ENCODE results near the gene PRKAR2B.
"Not testable (repeated sequence)": the region's sequence is repeated elsewhere in the genome, so short reads cannot be mapped to it uniquely, and the experiment has no call there.

Gene PRKAR2B

GRCh38 chr7:107150375-107151073 is 106.0 kb downstream of the PRKAR2B start:
- DNase-seq = peak; percentile 87
- Mint-ChIP-seq H3K4me1 (no peaks in the 10 kb centered on the region), H3K9me3 (no peaks in the 10 kb centered on the region), H3K4me3 (no peak overlapping the region), H3K36me3 (no peaks in the 10 kb centered on the region), H3K27ac (no peak overlapping the region), H3K27me3 (no peaks in the 10 kb centered on the region)
- CTCF ChIA-PET = interaction anchor here (0.7 to 6.5 kb wide), 9 partner anchors 16 to 414 kb away, joined by 3 to 67 read pairs (median 4); no protein-coding TSS in a partner anchor

GRCh38 chr7:107151538-107151937 is 107.0 kb downstream of the PRKAR2B start:
- H3K36me3 Mint-ChIP-seq = no peaks in the 10 kb centered on the region
- CTCF ChIA-PET = interaction anchor here (0.8 to 6.5 kb wide), 6 partner anchors 61 to 415 kb away, joined by 3 to 55 read pairs (median 4); no protein-coding TSS in a partner anchor
- no peak for DNase-seq
- no peak overlapping the region for H3K27ac Mint-ChIP-seq
- H3K27me3 Mint-ChIP-seq = peaks cover 2% of the 10 kb centered on the region
- no peaks in the 10 kb centered on the region for H3K9me3 Mint-ChIP-seq
- no peaks in the 10 kb centered on the region for H3K4me1 Mint-ChIP-seq
- no peak overlapping the region for H3K4me3 Mint-ChIP-seq

- H3K36me3 Mint-ChIP-seq = no peaks in the 10 kb centered on the region
- H3K27ac Mint-ChIP-seq = no peak overlapping the region
- no peak for DNase-seq
- CTCF ChIA-PET = interaction anchor here (0.8 to 6.5 kb wide), 6 partner anchors 12 to 415 kb away, joined by 3 to 55 read pairs (median 3); no protein-coding TSS in a partner anchor
- H3K9me3 Mint-ChIP-seq = no peaks in the 10 kb centered on the region
- H3K4me1 Mint-ChIP-seq = no peaks in the 10 kb centered on the region
- peaks cover 4% of the 10 kb centered on the region for H3K27me3 Mint-ChIP-seq
- H3K4me3 Mint-ChIP-seq = no peak overlapping the region
Measured at GRCh38 chr7:107152011-107152410, 107.5 kb downstream of the PRKAR2B start.

GRCh38 chr7:107154826-107155225 is 110.3 kb downstream of the PRKAR2B start:
- DNase-seq = no peak
- H3K4me3 Mint-ChIP-seq = no peak overlapping the region
- H3K9me3 Mint-ChIP-seq = no peaks in the 10 kb centered on the region
- no peaks in the 10 kb centered on the region for H3K36me3 Mint-ChIP-seq
- H3K4me1 Mint-ChIP-seq = no peaks in the 10 kb centered on the region
- CTCF ChIA-PET = no interaction called here
- peaks cover 4% of the 10 kb centered on the region for H3K27me3 Mint-ChIP-seq
- no peak overlapping the region for H3K27ac Mint-ChIP-seq

GRCh38 chr7:107155726-107156125 is 111.2 kb downstream of the PRKAR2B start:
- CTCF ChIA-PET, H3K27me3 Mint-ChIP-seq, H3K4me3 Mint-ChIP-seq, DNase-seq, H3K36me3 Mint-ChIP-seq, H3K27ac Mint-ChIP-seq, H3K9me3 Mint-ChIP-seq, H3K4me1 Mint-ChIP-seq: not testable (repeated sequence)

GRCh38 chr7:107157091-107157490 is 112.6 kb downstream of the PRKAR2B start:
- no peak overlapping the region for H3K27ac Mint-ChIP-seq
- CTCF ChIA-PET = no interaction called here
- H3K4me1 Mint-ChIP-seq = no peaks in the 10 kb centered on the region
- no peak for DNase-seq
- H3K9me3 Mint-ChIP-seq = no peaks in the 10 kb centered on the region
- H3K4me3 Mint-ChIP-seq = no peak overlapping the region
- H3K36me3 Mint-ChIP-seq = no peaks in the 10 kb centered on the region
- H3K27me3 Mint-ChIP-seq = peaks cover 4% of the 10 kb centered on the region

- no peaks in the 10 kb centered on the region for H3K9me3 Mint-ChIP-seq
- H3K27me3 Mint-ChIP-seq = peaks cover 4% of the 10 kb centered on the region
- H3K4me1 Mint-ChIP-seq = no peaks in the 10 kb centered on the region
- H3K4me3 Mint-ChIP-seq = no peak overlapping the region
- H3K27ac Mint-ChIP-seq = no peak overlapping the region
- H3K36me3 Mint-ChIP-seq = no peaks in the 10 kb centered on the region
- CTCF ChIA-PET = no interaction called here
- DNase-seq = no peak
Measured at GRCh38 chr7:107158028-107158427, 113.5 kb downstream of the PRKAR2B start.

- H3K36me3 Mint-ChIP-seq = no peaks in the 10 kb centered on the region
- H3K9me3 Mint-ChIP-seq = no peaks in the 10 kb centered on the region
- DNase-seq = no peak
- CTCF ChIA-PET = no interaction called here
- H3K4me3 Mint-ChIP-seq = no peak overlapping the region
- H3K27ac Mint-ChIP-seq = no peak overlapping the region
- H3K27me3 Mint-ChIP-seq = peaks cover 7% of the 10 kb centered on the region
- H3K4me1 Mint-ChIP-seq = no peaks in the 10 kb centered on the region
Measured at GRCh38 chr7:107160389-107160788, 115.9 kb downstream of the PRKAR2B start.

GRCh38 chr7:107161415-107161814 is 116.9 kb downstream of the PRKAR2B start:
- H3K27me3 Mint-ChIP-seq = peaks cover 8% of the 10 kb centered on the region
- no peak for DNase-seq
- H3K4me1 Mint-ChIP-seq = peaks cover 5% of the 10 kb centered on the region
- H3K4me3 Mint-ChIP-seq = no peak overlapping the region
- no peak overlapping the region for H3K27ac Mint-ChIP-seq
- no peaks in the 10 kb centered on the region for H3K9me3 Mint-ChIP-seq
- CTCF ChIA-PET = no interaction called here
- H3K36me3 Mint-ChIP-seq = no peaks in the 10 kb centered on the region

- Mint-ChIP-seq H3K9me3 (no peaks in the 10 kb centered on the region), H3K36me3 (no peaks in the 10 kb centered on the region), H3K4me1 (peaks cover 14% of the 10 kb centered on the region), H3K27me3 (peaks cover 5% of the 10 kb centered on the region), H3K4me3 (no peak overlapping the region), H3K27ac (no peak overlapping the region)
- CTCF ChIA-PET = interaction anchor here (1.3 kb wide), 1 partner anchor 14 kb away, joined by 3 read pairs; no protein-coding TSS in a partner anchor
- DNase-seq = no peak
Measured at GRCh38 chr7:107162475-107162874, 118.0 kb downstream of the PRKAR2B start.

GRCh38 chr7:107164092-107164491 is 119.6 kb downstream of the PRKAR2B start:
- CTCF ChIA-PET = no interaction called here
- Mint-ChIP-seq H3K27me3 (peaks cover 5% of the 10 kb centered on the region), H3K4me3 (no peak overlapping the region), H3K4me1 (peaks cover 22% of the 10 kb centered on the region), H3K27ac (no peak overlapping the region), H3K9me3 (no peaks in the 10 kb centered on the region), H3K36me3 (peaks cover 1% of the 10 kb centered on the region)
- no peak for DNase-seq

GRCh38 chr7:107165341-107165740 is 120.8 kb downstream of the PRKAR2B start:
- Mint-ChIP-seq H3K4me1 (peaks cover 25% of the 10 kb centered on the region), H3K27ac (no peak overlapping the region), H3K4me3 (no peak overlapping the region), H3K36me3 (peaks cover 1% of the 10 kb centered on the region), H3K27me3 (peaks cover 5% of the 10 kb centered on the region), H3K9me3 (no peaks in the 10 kb centered on the region)
- DNase-seq = no peak
- CTCF ChIA-PET = interaction anchor here (0.7 kb wide), 1 partner anchor 18 kb away, joined by 3 read pairs; no protein-coding TSS in a partner anchor

GRCh38 chr7:107166736-107167426 is 122.4 kb downstream of the PRKAR2B start:
- Mint-ChIP-seq H3K27ac (peak overlapping the region; percentile 100), H3K27me3 (peaks cover 5% of the 10 kb centered on the region), H3K4me3 (peak overlapping the region; percentile 89), H3K4me1 (peaks cover 34% of the 10 kb centered on the region), H3K36me3 (peaks cover 3% of the 10 kb centered on the region), H3K9me3 (no peaks in the 10 kb centered on the region)
- no peak for DNase-seq
- CTCF ChIA-PET = interaction anchor here (0.5 to 0.7 kb wide), 2 partner anchors 66 to 301 kb away, joined by 3 read pairs; no protein-coding TSS in a partner anchor

GRCh38 chr7:107167483-107168232 is 123.2 kb downstream of the PRKAR2B start:
- CTCF ChIA-PET = interaction anchor here (0.5 to 2.9 kb wide), 3 partner anchors 21 to 707 kb away, joined by 3 to 7 read pairs (median 3); no protein-coding TSS in a partner anchor
- H3K27me3 Mint-ChIP-seq = peaks cover 5% of the 10 kb centered on the region
- peak overlapping the region; percentile 100 for H3K27ac Mint-ChIP-seq
- peaks cover 3% of the 10 kb centered on the region for H3K36me3 Mint-ChIP-seq
- no peak for DNase-seq
- peaks cover 36% of the 10 kb centered on the region for H3K4me1 Mint-ChIP-seq
- H3K9me3 Mint-ChIP-seq = no peaks in the 10 kb centered on the region
- peak overlapping the region; percentile 89 for H3K4me3 Mint-ChIP-seq
